Hematopoietic multipotent progenitor cell treated with erythropoietin and hydrocortisone succinate and interleukin-3 and kit ligand, for 6 days (in vitro differentiated cells): Measurements from ENCODE around the gene NXPH4.
A peak's percentile ranks its signal among the peaks of the same experiment; 100 is the strongest.

Experiments used
- DNase-seq: peaks from one replicate; pipeline ENCODE4 v3.0.0-alpha.2; 2015

NXPH4 gene

GRCh38 chr12:57216014-57216911 lies at the start of gene NXPH4:
NXPH4 (plus strand) TSS chr12:57216794; CDS start chr12:57216970, 176 bp downstream.
- DNase-seq: no peak

GRCh38 chr12:57166971-57167371 lies 49.6 kb upstream of the NXPH4 start:
- peak; percentile 33 for DNase-seq

- DNase-seq: no peak
These were observed 48.5 kb upstream of the NXPH4 start for GRCh38 chr12:57168058-57168457.

GRCh38 chr12:57169046-57169795 lies 47.4 kb upstream of the NXPH4 start:
- no peak for DNase-seq

- no peak for DNase-seq
These were observed 46.6 kb upstream of the NXPH4 start for GRCh38 chr12:57169969-57170368.

- DNase-seq: no peak
These were observed 46.2 kb upstream of the NXPH4 start for GRCh38 chr12:57170408-57170807.

- DNase-seq: peak; percentile 50
These were observed 45.7 kb upstream of the NXPH4 start for GRCh38 chr12:57170927-57171326.

- no peak for DNase-seq
These were observed 44.9 kb upstream of the NXPH4 start for GRCh38 chr12:57171668-57172067.

GRCh38 chr12:57173089-57173488 lies 43.5 kb upstream of the NXPH4 start:
- peak; percentile 71 for DNase-seq

GRCh38 chr12:57173683-57174082 lies 42.9 kb upstream of the NXPH4 start:
- DNase-seq: no peak

GRCh38 chr12:57175428-57176138 lies 41.0 kb upstream of the NXPH4 start:
- peak; percentile 76 for DNase-seq

- no peak for DNase-seq
These were observed 40.5 kb upstream of the NXPH4 start for GRCh38 chr12:57176139-57176477.

- DNase-seq: peak; percentile 41
These were observed 39.7 kb upstream of the NXPH4 start for GRCh38 chr12:57176846-57177245.

GRCh38 chr12:57177354-57177753 lies 39.2 kb upstream of the NXPH4 start:
- DNase-seq: no peak

- DNase-seq: no peak
These were observed 38.4 kb upstream of the NXPH4 start for GRCh38 chr12:57178213-57178612.

GRCh38 chr12:57179331-57180086 lies 37.1 kb upstream of the NXPH4 start:
- no peak for DNase-seq

- no peak for DNase-seq
These were observed 36.1 kb upstream of the NXPH4 start for GRCh38 chr12:57180321-57180989.

GRCh38 chr12:57181072-57181471 lies 35.5 kb upstream of the NXPH4 start:
- DNase-seq: no peak

- no peak for DNase-seq
These were observed 34.9 kb upstream of the NXPH4 start for GRCh38 chr12:57181561-57182155.

- DNase-seq: peak; percentile 84
These were observed 33.5 kb upstream of the NXPH4 start for GRCh38 chr12:57182918-57183575.
